Activated CD4-positive, alpha-beta T cell treated with anti-CD3 and anti-CD28 coated beads for 4 hours (primary cell): Measurements from ENCODE around the gene DCAF5.
"Not testable (repeated sequence)": the region's sequence is repeated elsewhere in the genome, so short reads cannot be mapped to it uniquely, and the experiment has no call there.

Experiments
- DNase-seq, 2 donors: peaks; one replicate each; pipeline ENCODE4 v3.0.0-alpha.2; 2020

The DCAF5 gene

DNA sequence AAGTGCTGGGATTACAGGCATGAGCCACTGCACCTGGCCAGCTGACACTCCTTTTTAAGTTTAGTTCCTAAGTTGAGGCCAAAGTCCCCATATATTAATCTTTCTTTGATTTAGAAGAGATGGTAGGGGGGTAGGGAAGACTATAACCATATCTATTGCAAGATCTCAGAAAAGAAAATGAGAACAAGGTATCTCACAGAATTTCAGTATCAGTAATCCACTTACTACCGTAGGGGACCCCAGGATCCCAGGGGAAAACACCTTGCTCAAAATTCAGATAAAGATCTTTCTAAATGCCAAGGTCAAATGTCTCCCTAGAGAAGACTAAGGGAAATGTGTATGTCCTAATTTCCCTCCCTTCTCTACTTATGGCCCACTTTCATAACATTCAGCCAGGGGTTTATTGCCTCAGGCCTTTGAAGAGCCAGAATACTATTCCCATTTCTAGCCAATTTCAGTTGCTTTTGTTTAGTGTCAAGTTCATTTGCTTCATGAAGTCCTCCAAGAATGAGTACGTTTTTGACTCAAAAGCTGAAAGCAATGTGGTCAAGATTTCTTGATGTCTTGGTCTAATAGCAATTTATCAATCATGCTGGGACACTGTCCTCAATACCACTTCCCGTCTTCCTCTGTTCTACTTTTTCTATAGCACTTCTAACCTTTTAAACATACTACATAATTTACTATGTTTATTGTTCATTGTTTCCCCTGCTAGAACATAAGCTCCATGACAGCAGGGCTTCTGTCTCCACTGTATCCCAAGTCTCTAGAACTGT, 86.3 kb downstream of the DCAF5 start:
- DNase-seq: no peak

GRCh38 chr14:69065934-69066333, 87.0 kb downstream of the DCAF5 start:
- DNase-seq: not testable (repeated sequence)

- no peak for DNase-seq
Observed at GRCh38 chr14:69064596-69064995, 88.3 kb downstream of the DCAF5 start.

DNA sequence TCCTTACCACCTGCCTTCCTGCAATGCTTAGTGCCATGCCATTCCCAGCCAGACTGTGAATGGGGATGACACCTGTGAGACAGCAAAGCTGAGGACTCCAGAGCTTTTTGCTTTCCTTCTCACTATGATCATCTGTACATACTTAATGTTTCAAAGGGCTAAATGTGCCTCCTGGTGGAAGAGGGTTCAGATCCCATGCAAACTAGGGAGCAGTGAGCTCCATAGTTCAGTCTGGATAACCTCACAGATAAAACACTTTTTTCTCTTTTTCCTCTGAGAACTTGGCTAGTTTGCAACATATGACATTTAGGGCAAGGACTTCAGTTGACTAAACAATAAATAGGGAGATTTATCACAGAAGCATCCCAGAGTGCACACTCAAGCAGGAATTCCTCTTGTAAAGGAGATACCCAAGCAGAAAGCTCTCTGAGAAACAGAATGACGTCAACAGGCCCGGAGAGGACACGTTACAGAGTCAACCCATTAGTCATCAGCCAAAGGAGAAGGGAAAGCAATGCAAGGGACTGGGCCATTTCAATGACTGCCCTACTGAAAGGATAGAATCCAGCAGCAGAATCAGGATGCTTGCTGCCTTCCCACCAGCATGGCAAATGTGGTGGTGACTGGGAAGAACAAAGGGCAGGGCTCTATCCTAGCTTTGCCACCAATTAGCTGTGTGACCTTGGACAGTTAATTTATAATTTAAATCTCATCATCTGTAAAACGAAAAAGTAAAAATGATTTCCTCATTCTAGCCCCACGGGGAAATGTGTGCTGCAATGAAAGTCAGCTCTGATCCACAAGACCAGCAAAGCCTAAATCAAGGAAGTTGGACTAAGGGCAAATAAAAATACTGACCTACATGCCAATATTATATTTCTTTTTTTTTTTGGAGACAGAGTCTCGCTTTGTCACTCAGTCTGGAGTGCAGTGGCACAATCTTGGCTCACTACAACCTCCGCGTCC, 93.0 kb downstream of the DCAF5 start:
- DNase-seq: no peak

GRCh38 chr14:69055999-69056788, 96.7 kb downstream of the DCAF5 start:
- DNase-seq: no peak

GRCh38 chr14:69055125-69055524, 97.8 kb downstream of the DCAF5 start:
- DNase-seq: no peak

- no peak for DNase-seq
Observed at GRCh38 chr14:69054030-69054429, 98.9 kb downstream of the DCAF5 start.

- no peak for DNase-seq
Observed at GRCh38 chr14:69052181-69052601, 100.7 kb downstream of the DCAF5 start.

DNA sequence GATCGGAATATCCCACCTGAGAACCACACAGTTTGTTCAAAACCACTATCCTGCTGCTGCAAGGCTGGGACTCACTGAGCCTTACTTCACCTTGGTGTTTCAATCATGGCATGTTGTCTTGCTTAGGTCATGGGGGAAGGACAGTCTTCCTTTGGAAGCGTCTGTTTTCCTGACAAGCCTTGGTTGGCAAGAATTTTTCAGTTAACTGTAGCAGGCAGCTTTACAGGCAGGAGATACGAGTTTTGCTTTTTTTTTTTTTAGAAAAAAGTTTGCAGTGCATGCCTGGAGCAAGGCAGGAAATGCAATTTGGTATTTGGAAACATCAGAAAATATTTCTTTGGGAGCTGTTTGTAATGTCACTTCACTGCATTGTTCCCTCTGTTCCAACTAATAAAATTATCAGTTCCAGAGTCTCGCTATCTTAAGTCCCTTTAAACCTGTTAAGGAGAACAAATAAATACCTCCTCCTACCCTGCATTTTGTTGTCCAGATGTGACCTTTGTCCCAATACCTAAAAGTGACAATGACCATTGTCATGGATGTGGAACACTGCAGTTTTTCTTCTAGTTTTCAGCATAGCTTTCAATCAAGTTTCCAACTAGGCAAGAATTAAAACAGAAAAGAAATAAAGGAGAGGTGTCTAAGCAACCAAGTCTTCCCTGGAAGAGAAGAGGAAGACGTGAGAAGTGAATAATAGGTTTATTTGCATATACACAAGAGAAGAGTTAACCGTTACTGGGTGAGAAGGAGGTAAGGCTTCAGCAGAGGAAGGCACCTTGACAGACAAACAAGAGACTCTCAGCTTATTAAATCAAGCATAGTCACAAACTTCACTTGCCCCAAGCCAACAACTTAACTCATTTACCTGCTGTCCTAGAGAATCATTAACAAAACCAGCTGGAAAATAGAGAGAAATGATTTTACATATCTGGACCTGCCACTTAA, 102.4 kb downstream of the DCAF5 start:
- no peak for DNase-seq

- no peak for DNase-seq
Observed at GRCh38 chr14:69049675-69050074, 103.2 kb downstream of the DCAF5 start.

DNA sequence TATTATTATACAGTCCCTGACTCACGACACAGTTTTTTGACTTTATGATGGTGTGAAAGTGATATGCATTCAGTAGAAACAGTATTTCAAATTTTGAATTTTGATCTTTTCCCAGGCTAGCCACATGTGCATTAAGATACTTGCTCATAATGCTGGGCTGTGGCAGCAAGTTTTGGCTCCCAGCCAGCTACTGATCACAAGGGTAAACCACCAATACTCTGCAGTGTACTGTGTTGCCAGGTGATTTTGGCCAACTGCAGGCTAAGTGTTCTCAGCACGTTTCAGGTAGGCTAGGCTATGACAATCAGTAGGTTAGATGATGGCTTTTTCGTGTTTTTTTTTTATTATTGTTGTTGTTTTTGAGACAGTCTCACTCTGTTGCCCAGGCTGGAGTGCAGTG, 104.5 kb downstream of the DCAF5 start:
- no peak for DNase-seq

DNA sequence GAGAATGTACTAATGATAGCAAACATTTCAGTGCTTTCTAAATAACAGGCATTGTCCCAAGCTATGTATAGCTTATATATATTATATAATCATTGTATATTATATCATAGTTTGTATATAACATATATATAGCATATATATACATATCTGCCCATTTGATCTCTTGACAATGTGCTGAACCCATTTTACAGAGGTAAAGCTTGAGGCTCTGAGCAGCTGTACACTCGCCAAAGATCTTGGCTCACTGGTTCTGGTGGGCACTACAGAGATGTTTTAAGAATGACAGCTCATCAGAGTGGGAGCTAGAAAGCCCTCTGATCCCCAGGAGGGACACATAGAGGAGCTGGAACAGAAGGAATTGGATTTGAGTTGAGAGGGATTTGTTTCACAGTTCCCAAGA, 105.7 kb downstream of the DCAF5 start:
- no peak for DNase-seq

GRCh38 chr14:69046476-69046860, 106.5 kb downstream of the DCAF5 start:
- DNase-seq: no peak

GRCh38 chr14:69045857-69046475, 107.0 kb downstream of the DCAF5 start:
- DNase-seq: no peak

- no peak for DNase-seq
Observed at GRCh38 chr14:69044965-69045555, 107.9 kb downstream of the DCAF5 start.

GRCh38 chr14:69044296-69044695, 108.6 kb downstream of the DCAF5 start:
- no peak for DNase-seq

- DNase-seq: no peak
Observed at GRCh38 chr14:69043596-69044260, 109.2 kb downstream of the DCAF5 start.

GRCh38 chr14:69042787-69043444, 110.0 kb downstream of the DCAF5 start:
- DNase-seq: no peak

GRCh38 chr14:69042299-69042698, 110.6 kb downstream of the DCAF5 start:
- DNase-seq: no peak

GRCh38 chr14:69041783-69042182, 111.1 kb downstream of the DCAF5 start:
- DNase-seq: no peak
